ENCODE results near the gene SKI.
"Not testable (repeated sequence)": the region's sequence is repeated elsewhere in the genome, so short reads cannot be mapped to it uniquely, and the experiment has no call there.

Gene SKI

GRCh38 chr1:2295526-2295925 lies 67.4 kb downstream of the SKI start:
- no peak for DNase-seq

GRCh38 chr1:2296211-2296610 lies 68.1 kb downstream of the SKI start:
- not testable (repeated sequence) for DNase-seq

- no peak for DNase-seq
These were observed 68.5 kb downstream of the SKI start for GRCh38 chr1:2296614-2297013.

DNA sequence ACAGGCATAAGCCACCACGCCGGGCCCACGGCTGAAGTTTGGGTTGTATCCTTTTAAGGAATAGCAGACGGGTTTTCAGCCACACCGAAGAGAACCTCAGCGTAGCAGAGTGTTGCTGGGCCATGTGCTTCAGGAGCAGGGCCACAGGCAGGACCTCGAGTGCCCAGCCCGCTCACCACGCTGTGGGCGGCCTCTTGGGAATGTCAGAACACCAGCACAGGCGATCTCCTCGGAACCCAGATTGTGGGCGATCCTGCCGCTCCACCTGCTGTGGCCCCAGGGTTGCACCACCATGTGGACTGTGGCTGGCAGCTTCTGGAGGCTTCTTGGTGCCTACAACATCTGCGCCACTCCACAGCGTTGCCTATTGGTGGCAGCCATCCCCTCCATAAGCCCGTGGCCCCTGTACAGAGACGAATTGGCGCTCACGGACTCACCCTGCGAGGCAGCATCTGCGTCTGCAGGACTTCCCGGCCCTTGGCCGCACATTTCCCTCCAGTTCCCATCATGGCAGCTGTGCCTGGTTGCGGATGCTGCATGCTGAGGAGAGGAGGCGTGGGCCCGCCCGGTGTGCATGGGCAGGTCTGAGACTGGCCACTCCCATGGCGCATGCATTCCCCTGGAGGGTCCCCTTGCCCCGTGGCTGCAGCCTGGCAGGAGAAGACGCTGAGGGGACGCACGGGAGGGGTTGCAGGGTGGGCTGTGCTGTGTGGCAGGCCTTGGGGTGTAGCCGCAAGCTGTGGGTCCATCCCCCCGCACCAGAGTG lies 69.3 kb downstream of the SKI start:
- no peak for DNase-seq

DNA sequence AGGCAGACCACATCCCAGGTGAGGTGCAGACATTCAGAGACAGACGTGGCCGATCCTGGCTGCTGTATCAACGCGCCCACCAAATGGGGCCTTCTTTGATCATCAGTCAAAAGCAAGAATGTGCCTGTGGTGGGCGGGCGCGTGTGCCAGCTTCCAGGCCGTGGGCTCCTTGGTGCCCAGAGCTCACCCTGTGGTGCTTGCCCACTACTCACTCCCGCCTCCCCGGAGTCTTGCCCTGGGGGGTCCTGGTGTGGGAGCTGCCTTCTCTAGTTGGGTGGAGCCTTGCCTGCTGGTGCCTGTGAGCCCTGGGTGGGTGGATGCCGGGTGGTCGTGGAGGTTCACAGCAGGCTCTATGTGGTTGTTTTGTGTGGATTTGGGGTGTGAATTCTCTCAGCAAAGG lies 70.6 kb downstream of the SKI start:
- no peak for DNase-seq

GRCh38 chr1:2299131-2299627 lies 71.1 kb downstream of the SKI start:
- no peak for DNase-seq

DNA sequence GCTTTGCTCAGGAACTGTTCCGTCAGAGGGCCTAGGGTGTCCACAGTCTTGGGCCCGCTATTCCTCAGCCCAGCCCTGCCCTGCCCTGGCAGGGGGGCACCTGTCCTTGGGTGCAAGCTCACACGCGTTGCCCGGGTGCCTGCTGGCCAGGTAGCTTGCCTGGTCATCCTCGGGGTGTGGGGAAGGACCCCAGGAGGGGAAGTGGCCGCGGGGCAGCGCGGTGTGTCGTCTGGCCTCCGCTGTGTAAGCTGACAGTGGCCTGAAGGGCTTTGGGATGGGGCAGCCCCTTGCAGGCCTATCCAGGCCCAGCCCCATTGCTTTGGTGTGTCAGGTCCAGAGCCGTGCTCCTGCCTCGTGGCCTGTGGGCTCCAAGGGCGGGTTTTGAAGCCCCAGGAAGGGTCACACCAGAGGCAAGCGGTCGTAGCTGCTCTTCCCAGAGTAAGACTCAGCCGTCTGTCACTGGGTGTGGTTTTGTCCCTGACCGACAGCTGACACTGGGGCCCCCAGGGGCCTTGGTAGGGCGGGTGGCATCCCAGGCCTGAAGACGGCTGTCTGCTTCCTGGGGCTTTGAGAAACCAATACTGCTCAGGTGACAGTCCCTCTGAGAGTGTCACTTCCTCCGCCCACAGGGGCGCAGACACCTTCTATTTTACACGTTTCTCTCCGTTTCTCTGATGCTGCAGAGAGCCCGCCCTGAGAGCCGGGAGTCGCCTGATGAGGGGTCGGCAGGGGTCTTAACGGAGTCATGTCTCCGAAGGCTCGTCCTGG lies 72.1 kb downstream of the SKI start:
- DNase-seq = peak; percentile 36

GRCh38 chr1:2300851-2301606 lies 72.9 kb downstream of the SKI start:
- DNase-seq = peak; percentile 80

GRCh38 chr1:2301607-2302291 lies 73.6 kb downstream of the SKI start:
- no peak for DNase-seq

GRCh38 chr1:2302292-2302925 lies 74.3 kb downstream of the SKI start:
- DNase-seq = no peak

DNA sequence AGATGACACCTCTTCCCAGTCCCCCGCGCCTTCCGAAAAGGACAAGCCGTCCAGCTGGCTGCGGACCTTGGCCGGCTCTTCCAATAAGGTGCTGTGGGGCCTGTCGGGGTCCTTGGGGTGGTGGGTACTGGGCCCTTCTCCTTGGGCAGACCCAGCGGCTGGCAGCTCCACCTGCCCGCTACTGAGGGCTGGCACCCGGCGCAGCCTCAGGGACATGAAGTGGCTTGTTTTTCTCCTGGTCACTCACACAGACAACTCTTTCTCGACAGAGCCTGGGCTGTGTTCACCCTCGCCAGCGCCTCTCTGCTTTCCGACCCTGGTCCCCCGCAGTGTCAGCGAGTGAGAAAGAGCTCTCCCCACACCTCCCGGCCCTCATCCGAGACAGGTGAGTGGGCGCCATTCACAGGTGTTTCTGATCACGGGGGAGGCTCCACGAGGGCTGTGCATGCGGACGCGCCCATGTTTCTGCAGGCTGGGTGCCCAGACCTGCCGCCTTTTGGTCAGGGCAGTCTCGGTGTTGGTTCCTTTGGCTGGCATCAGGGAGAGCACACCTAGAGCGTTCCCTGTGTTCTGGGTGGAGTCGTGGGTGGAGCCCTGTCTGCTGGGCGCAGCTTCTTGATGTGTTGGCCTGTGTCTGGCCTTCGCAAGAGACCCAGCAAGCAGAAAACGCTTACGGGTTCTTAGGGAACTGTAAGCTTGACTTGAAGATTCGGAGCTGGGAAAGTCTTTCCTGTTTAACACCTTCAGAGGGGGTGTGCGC lies 75.1 kb downstream of the SKI start:
- DNase-seq = no peak

GRCh38 chr1:2303781-2304180 lies 75.7 kb downstream of the SKI start:
- DNase-seq = no peak

DNA sequence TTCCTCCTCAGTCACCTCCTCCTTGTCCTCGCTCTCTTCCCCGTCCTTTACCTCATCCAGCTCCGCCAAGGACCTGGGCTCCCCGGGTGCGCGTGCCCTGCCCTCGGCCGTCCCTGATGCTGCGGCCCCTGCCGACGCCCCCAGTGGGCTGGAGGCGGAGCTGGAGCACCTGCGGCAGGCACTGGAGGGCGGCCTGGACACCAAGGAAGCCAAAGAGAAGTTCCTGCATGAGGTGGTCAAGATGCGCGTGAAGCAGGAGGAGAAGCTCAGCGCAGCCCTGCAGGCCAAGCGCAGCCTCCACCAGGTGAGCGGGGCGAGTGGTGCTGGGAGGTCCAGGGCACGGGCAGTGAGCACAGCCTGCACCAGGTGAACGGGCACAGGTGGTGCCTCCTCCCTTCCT lies 76.2 kb downstream of the SKI start:
- no peak for DNase-seq

GRCh38 chr1:2304921-2305681 lies 77.0 kb downstream of the SKI start:
- no peak for DNase-seq

GRCh38 chr1:2306151-2306978 lies 78.2 kb downstream of the SKI start:
- DNase-seq = no peak

DNA sequence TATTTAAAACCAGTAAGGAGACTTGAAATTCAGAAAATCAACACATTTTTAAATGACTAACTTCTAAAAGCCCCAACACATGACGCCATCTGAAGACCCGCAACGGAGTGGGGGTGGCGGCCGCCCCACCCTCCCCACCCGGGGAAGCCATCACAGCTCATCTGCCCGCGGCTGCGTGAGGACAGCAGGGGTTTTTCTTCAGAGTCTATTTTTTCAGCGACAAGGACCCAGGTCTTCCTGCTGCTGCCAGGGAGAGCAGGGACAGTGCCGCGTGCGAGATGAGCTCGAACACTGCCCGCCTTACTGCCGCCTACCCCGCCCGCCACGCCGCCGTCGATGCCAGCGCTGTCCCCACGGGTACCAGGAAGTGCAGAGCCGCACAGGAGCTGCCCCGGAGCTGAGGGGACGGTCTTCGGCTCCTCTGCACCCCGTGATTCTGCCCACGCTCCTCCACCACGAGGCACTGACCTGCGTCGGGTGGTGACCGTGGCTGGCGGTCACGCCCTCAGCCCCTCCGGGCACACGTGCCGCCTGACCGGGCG lies 79.0 kb downstream of the SKI start:
- no peak for DNase-seq

DNA sequence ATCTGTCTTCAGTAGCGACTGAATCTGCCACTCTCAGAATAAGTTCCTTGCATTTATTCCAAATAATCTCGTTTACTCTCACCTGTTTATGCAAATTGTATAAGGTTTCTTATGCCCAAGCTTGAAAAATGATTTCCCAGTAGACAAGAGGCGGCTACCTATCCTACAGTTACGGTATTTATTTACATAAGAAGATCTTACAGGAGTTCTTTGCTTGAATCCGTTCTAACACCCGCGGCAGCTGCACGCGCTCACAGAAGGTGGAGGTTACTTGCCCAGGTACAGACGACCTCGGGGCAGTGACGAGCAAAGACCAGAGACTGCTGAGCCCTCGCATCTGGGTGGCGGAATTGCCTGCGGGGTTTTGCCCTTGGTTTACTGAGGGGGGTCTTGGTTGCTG lies 79.9 kb downstream of the SKI start:
- no peak for DNase-seq

DNA sequence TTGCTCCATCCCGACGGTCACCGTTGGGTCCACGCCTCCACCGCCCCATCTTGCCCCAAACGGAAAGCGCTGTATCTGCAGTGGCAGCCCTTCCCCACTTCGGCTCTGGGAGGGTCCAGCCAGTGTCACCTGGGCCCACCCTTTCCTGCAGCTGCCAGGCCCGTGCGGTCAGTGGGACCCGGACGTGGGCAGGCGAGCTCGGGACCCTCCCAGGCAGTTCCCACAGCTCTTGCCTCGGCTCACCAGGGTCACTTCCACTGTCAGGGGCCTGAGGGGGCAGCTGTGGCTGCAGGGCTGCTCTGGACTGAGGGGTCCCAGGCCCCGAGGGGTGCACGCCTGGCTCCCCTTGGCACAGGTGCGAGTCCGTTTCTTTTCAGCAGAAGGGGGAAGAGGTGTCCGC lies 80.7 kb downstream of the SKI start:
- DNase-seq = no peak

All from fibroblast of skin of back (primary cell).